ENCODE measurements around the gene ASB2. TPM values are rescaled to one million over a fixed set of nuclear protein-coding genes. Genes with fewer than 3 reads are reported as not detected.

ASB2 gene
- total and polyA plus RNA-seq, 2 donors (not counting 1 experiment from before 2014, with no cell fraction given), result 0.99 to 1.5 TPM

GRCh38 chr14:94008234-94008633 lies 31.9 kb upstream of the ASB2 start:
- Histone ChIP-seq H3K9me3 (ENCODE audit: control insufficient read depth, insufficient read depth, low read depth, low read length) (no peaks in the 10 kb centered on the region), H3K79me2 (ENCODE audit: control insufficient read depth, insufficient read depth, low read length) (no peaks in the 10 kb centered on the region), H2AFZ (ENCODE audit: low read length) (no peak overlapping the region), H3K27me3 (ENCODE audit: control insufficient read depth, insufficient read depth, low read length) (peaks cover 7% of the 10 kb centered on the region), H3K36me3 (ENCODE audit: control insufficient read depth, insufficient read depth, low read length) (no peaks in the 10 kb centered on the region), H3K4me1 (ENCODE audit: control insufficient read depth, extremely low read depth, insufficient read depth, low read length) (no peaks in the 10 kb centered on the region), H3K4me3 (replicated peaks in 1 of 4; ENCODE audit: control extremely low read depth in 1 of 4, insufficient read depth in 1 of 4, low read depth in 3 of 4, low read length in 4 of 4) (no peak overlapping the region), H3K9ac (ENCODE audit: insufficient read depth, low read length) (no peak overlapping the region), H3K4me2 (ENCODE audit: extremely low read depth, insufficient read depth, low read length) (no peak overlapping the region), H4K20me1 (ENCODE audit: control insufficient read depth, extremely low read depth, insufficient read depth, low read length) (no peaks in the 10 kb centered on the region), H3K27ac (ENCODE audit: insufficient read depth, low read length) (no peak overlapping the region)
- TF ChIP-seq CTCF (conservative IDR thresholded peaks at IDR 0.05 in 1 of 2, IDR thresholded peaks at IDR 0.05 in 1 of 2; ENCODE audit: low read depth in 1 of 2, low read length in 2 of 2), result no peak
- no peak for TF ChIP-seq EZH2 (IDR thresholded peaks at IDR 0.05; ENCODE audit: low read length, missing control alignments)
- no peak for DNase-seq (ENCODE audit: low read depth in 2 of 2)

GRCh38 chr14:94005324-94006073 lies 29.1 kb upstream of the ASB2 start:
- Histone ChIP-seq H3K4me3 (replicated peaks in 1 of 4; ENCODE audit: control extremely low read depth in 1 of 4, insufficient read depth in 1 of 4, low read depth in 3 of 4, low read length in 4 of 4) (no peak overlapping the region), H3K27ac (ENCODE audit: insufficient read depth, low read length) (no peak overlapping the region), H3K79me2 (ENCODE audit: control insufficient read depth, insufficient read depth, low read length) (no peaks in the 10 kb centered on the region), H2AFZ (ENCODE audit: low read length) (no peak overlapping the region), H3K9me3 (ENCODE audit: control insufficient read depth, insufficient read depth, low read depth, low read length) (no peaks in the 10 kb centered on the region), H4K20me1 (ENCODE audit: control insufficient read depth, extremely low read depth, insufficient read depth, low read length) (no peaks in the 10 kb centered on the region), H3K4me1 (ENCODE audit: control insufficient read depth, extremely low read depth, insufficient read depth, low read length) (no peaks in the 10 kb centered on the region), H3K36me3 (ENCODE audit: control insufficient read depth, insufficient read depth, low read length) (no peaks in the 10 kb centered on the region), H3K27me3 (ENCODE audit: control insufficient read depth, insufficient read depth, low read length) (peaks cover 7% of the 10 kb centered on the region), H3K9ac (ENCODE audit: insufficient read depth, low read length) (no peak overlapping the region), H3K4me2 (ENCODE audit: extremely low read depth, insufficient read depth, low read length) (peak overlapping the region; percentile 25)
- DNase-seq (ENCODE audit: low read depth in 2 of 2), result no peak
- TF ChIP-seq EZH2 (IDR thresholded peaks at IDR 0.05; ENCODE audit: low read length, missing control alignments), result no peak
- peak; percentile 31 to 51 for TF ChIP-seq CTCF (conservative IDR thresholded peaks at IDR 0.05 in 1 of 2, IDR thresholded peaks at IDR 0.05 in 1 of 2; ENCODE audit: low read depth in 1 of 2, low read length in 2 of 2)

GRCh38 chr14:94004015-94004414 lies 27.6 kb upstream of the ASB2 start:
- TF ChIP-seq EZH2 (IDR thresholded peaks at IDR 0.05; ENCODE audit: low read length, missing control alignments), result no peak
- TF ChIP-seq CTCF (conservative IDR thresholded peaks at IDR 0.05 in 1 of 2, IDR thresholded peaks at IDR 0.05 in 1 of 2; ENCODE audit: low read depth in 1 of 2, low read length in 2 of 2), result no peak
- H3K4me2 ChIP-seq (ENCODE audit: extremely low read depth, insufficient read depth, low read length), result no peak overlapping the region
- no peak for DNase-seq (ENCODE audit: low read depth in 2 of 2)
- H3K4me1 ChIP-seq (ENCODE audit: control insufficient read depth, extremely low read depth, insufficient read depth, low read length), result no peaks in the 10 kb centered on the region
- H3K9me3 ChIP-seq (ENCODE audit: control insufficient read depth, insufficient read depth, low read depth, low read length), result no peaks in the 10 kb centered on the region
- H3K36me3 ChIP-seq (ENCODE audit: control insufficient read depth, insufficient read depth, low read length), result no peaks in the 10 kb centered on the region
- H3K79me2 ChIP-seq (ENCODE audit: control insufficient read depth, insufficient read depth, low read length), result no peaks in the 10 kb centered on the region
- H4K20me1 ChIP-seq (ENCODE audit: control insufficient read depth, extremely low read depth, insufficient read depth, low read length), result no peaks in the 10 kb centered on the region
- no peak overlapping the region for H3K27ac ChIP-seq (ENCODE audit: insufficient read depth, low read length)
- no peak overlapping the region for H3K9ac ChIP-seq (ENCODE audit: insufficient read depth, low read length)
- H3K4me3 ChIP-seq (replicated peaks in 1 of 4; ENCODE audit: control extremely low read depth in 1 of 4, insufficient read depth in 1 of 4, low read depth in 3 of 4, low read length in 4 of 4), result no peak overlapping the region
- peaks cover 7% of the 10 kb centered on the region for H3K27me3 ChIP-seq (ENCODE audit: control insufficient read depth, insufficient read depth, low read length)
- H2AFZ ChIP-seq (ENCODE audit: low read length), result no peak overlapping the region
